Endothelial cell of umbilical vein (primary cell): ENCODE measurements around the gene MCTP1.

ENCODE experiments used
- CTCF ChIP-seq, 2 donors: IDR thresholded peaks; 1 replicate in 1 of 2; 2 replicates in 1 of 2; pipeline ENCODE4 v1.5.1; 2011; ENCODE audit warnings: low read length in 2 of 2, mild to moderate bottlenecking in 2 of 2, moderate library complexity in 2 of 2, control low read depth in 1 of 2, inconsistent platforms in 1 of 2, low read depth in 1 of 2; ENCODE audit not compliant: insufficient read depth in 1 of 2; ENCODE audit errors: extremely low read depth in 1 of 2
- POLR2A ChIP-seq: IDR thresholded peaks from 2 replicates; pipeline ENCODE4 v1.6.1; 2012; ENCODE audit warnings: low read depth, mild to moderate bottlenecking, control low read depth, low read length

- TF ChIP-seq CTCF (IDR thresholded peaks at IDR 0.05; ENCODE audit: extremely low read depth in 1 of 2, insufficient read depth in 1 of 2, low read depth in 1 of 2, low read length in 2 of 2) (no peak), POLR2A (no peak)
These were observed 524.9 kb downstream of the MCTP1 start for GRCh38 chr5:94759961-94760360.
